SH-SY5Y (cell line): Measurements from ENCODE around the gene PCDHGB3.

Experiments used
- GATA2 ChIP-seq: IDR thresholded peaks from 2 replicates; pipeline ENCODE4 v1.6.1; 2011; ENCODE audit warnings: mild to moderate bottlenecking, low read depth, low read length
- GATA3 ChIP-seq: IDR thresholded peaks from 2 replicates; pipeline ENCODE4 v1.6.1; 2011; ENCODE audit warnings: low read depth, mild to moderate bottlenecking, low read length, moderate library complexity

DNA sequence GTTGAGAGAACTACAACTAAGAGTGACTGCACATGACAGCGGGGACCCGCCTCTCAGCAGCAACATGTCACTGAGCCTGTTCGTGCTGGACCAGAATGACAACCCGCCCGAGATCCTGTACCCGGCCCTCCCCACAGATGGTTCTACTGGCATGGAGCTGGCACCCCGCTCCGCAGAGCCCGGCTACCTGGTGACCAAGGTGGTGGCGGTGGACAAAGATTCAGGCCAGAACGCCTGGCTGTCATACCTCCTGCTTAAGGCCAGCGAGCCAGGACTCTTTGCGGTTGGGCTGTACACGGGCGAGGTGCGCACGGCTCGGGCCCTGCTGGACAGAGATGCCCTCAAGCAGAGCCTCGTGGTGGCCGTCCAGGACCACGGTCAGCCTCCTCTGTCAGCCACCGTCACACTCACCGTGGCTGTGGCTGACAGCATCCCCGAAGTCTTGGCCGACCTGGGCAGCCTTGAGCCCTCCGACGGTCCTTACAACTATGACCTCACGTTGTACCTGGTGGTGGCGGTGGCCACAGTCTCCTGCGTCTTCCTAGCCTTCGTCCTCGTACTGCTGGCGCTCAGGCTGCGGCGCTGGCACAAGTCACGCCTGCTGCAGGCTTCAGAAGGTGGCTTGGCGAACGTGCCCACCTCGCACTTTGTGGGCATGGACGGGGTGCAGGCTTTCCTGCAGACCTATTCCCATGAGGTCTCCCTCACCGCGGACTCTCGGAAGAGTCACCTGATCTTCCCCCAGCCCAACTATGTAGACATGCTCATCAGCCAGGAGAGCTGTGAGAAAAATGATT is 14.6 kb downstream of the PCDHGB3 start:
- no peak for TF ChIP-seq GATA3
- TF ChIP-seq GATA2, result no peak
